Ectodermal cell (in vitro differentiated cells): ENCODE results near the gene SCD5. TPM values are rescaled to one million over a fixed set of nuclear protein-coding genes. Genes with fewer than 3 reads are reported as not detected.
"Not testable (repeated sequence)": the region's sequence is repeated elsewhere in the genome, so short reads cannot be mapped to it uniquely, and the experiment has no call there.

Experiments
- H3K27ac ChIP-seq: 2 replicates; pipeline ENCODE4 v1.7.0; 2013; ENCODE audit warnings: mild to moderate bottlenecking, low read depth, low read length; ENCODE audit not compliant: insufficient read depth, poor library complexity, severe bottlenecking
- H3K27me3 ChIP-seq: 2 replicates; pipeline ENCODE4 v1.7.0; 2013; ENCODE audit warnings: mild to moderate bottlenecking, low read length; ENCODE audit not compliant: insufficient read depth, control insufficient read depth, poor library complexity, severe bottlenecking
- H3K36me3 ChIP-seq: one replicate; pipeline ENCODE4 v1.7.0; 2013; ENCODE audit warnings: low read length; ENCODE audit not compliant: control insufficient read depth, insufficient read depth
- H3K4me1 ChIP-seq: one replicate; pipeline ENCODE4 v1.7.0; 2013; ENCODE audit warnings: low read length; ENCODE audit not compliant: control insufficient read depth, insufficient read depth
- H3K4me3 ChIP-seq: 2 replicates; pipeline ENCODE4 v1.7.0; 2013; ENCODE audit warnings: low read depth, low read length, control low read depth; ENCODE audit not compliant: insufficient read depth
- H3K9me3 ChIP-seq: 2 replicates; pipeline ENCODE4 v1.7.0; 2013; ENCODE audit warnings: mild to moderate bottlenecking, low read length, moderate library complexity; ENCODE audit not compliant: control insufficient read depth
- WGBS, 2 experiments: methylation state at CpG; one replicate each; pipeline ENCODE4 v1.1.7; 2013; ENCODE audit warnings: missing lambda C conversion rate in 2 of 2; 5-methylcytosine and 5-hydroxymethylcytosine counted together
- polyA plus RNA-seq, 4 experiments: library from polyadenylated mRNA; stranded (reverse); fragments of 50-300 nt; gene quantifications; one replicate each; pipeline ENCODE4 v1.2.3, GENCODE V29; 2013

Gene SCD5
- polyA plus RNA-seq (2013, experiment 1 of 4): 35.5 TPM
- 44.9 TPM for polyA plus RNA-seq (2013, experiment 2 of 4)
- 27.6 TPM for polyA plus RNA-seq (2013, experiment 3 of 4)
- 35.6 TPM for polyA plus RNA-seq (2013, experiment 4 of 4)

DNA sequence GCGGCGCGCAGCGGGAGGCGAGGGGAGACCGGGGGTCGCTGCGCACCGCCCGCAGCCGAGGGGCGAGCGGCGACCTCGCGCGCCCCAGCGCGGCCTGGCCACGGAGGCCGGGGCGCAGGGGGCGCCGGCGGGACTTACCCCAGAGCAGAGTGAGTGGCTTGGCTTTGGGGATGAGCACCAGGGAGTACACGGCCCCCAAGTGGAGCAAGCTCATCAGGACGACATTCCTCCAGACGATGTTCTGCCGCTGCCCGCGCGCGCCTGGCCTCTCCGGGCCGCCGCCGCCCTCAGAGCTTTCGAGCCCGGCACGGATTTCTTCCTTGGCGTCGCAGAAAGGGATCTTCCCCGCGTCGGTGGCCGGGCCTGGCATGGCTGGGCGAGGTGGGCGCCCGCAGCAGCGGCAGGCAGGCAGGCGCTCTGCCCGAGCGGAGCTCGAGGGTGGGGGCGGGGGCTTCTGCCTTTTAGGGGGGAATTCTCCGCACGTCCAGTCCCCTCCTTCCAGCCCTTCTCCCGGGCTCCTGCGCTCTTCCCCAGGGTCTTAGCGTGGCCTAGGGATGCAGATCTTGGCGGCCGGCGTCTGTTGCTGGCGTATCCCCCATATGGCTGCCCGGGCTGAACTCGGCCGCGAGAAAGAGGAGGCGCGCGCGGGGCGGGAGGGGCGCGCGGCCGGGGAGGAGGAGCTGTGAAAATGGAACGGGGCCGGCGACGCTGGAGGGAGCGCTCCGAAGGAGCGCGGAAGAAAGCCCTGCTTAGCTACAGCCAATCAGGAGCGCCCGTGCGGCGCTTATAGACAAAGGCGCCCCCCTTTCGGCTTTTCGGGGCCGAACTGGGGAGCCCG, at the start of gene SCD5:
SCD5 (minus strand) TSS at position 629 of the 838 bp plus-strand sequence; CDS start at position 370, 259 bp downstream.
- H3K4me1 ChIP-seq: peaks cover 10% of the 10 kb centered on the region
- no peaks in the 10 kb centered on the region for H3K36me3 ChIP-seq
- H3K4me3 ChIP-seq: peak within 1 kb of the TSS; percentile 65
- H3K9me3 ChIP-seq: no peaks in the 10 kb centered on the region
- H3K27ac ChIP-seq: no peak within 1 kb of the TSS
- peaks cover 100% of the 10 kb centered on the region for H3K27me3 ChIP-seq
- WGBS, 2 experiments: 0% methylated on average over 94 of the region's 94 CpGs

DNA sequence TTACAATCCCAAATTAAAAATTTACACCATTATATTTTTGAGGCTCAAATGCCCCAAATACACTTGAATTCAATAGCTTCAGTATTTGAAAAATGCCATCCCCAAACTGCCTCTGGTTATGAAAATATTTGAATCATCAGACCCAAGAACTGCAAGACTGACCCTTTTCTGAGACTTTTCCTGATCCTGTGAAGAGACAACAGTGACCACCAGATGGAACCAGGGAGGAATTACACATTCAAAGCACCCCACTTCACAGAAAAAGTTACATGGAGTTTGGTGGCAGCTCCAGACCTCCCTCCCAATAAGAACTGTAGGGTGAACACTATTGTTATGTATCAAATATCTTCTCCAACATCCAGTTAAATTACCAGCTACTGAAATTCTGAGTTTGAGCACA, 44.0 kb upstream of the SCD5 start:
- Histone ChIP-seq H3K27ac (no peak overlapping the region), H3K27me3 (no peaks in the 10 kb centered on the region), H3K4me3 (no peak overlapping the region), H3K9me3 (no peaks in the 10 kb centered on the region), H3K4me1 (no peaks in the 10 kb centered on the region), H3K36me3 (peaks cover 28% of the 10 kb centered on the region)

DNA sequence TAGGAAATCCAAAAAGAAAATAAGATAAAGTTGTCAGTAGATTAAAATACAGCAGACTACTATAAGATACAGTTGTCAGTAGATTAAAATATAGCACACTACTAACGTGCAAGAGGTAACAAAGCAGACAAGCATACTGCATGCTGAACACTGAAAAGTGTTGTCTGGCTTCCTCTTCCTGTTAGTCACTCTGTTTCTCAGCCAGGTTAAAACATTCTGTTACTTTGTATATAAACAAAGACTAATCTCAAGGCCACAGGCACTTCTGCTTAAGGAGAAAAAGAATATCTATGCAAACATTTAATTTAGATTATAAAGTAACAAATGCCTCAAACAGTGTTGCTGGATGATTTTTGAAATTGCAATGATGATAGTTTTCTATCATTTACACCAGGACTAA, 41.0 kb upstream of the SCD5 start:
- Histone ChIP-seq H3K4me3 (no peak overlapping the region), H3K4me1 (no peaks in the 10 kb centered on the region), H3K9me3 (no peaks in the 10 kb centered on the region), H3K27ac (no peak overlapping the region), H3K27me3 (no peaks in the 10 kb centered on the region), H3K36me3 (peaks cover 28% of the 10 kb centered on the region)
- WGBS, 2 experiments: 100% methylated on average over 1 of the region's 1 CpG

DNA sequence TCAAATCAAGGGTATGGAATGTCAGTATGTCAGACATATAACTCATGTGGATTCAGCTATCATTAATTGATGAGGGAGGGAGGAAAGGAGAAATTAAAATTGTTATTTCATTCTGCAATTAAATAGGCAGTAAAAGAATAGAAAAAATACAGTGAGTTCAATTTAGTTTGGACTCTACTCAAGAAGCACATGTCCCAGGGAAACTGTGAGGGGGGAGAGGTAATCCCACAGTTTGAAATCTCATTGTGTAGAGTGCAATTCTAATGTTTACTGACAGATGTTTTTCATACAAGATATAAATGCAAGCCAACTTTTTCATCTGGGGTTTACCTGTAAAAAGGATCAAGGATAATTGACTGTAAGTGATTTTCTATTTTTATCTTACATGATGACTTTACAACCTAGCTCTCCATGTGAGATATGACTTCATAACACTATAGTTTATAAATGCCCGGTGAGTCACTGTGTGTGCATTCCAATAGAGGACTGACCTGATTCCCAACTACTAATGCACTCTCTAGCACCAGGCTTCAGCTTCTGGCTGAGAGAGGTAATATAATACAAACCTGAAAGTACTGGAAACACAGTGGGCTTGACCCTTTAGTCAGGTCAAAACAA, 35.2 kb upstream of the SCD5 start:
- Histone ChIP-seq H3K36me3 (peaks cover 3% of the 10 kb centered on the region), H3K27me3 (no peaks in the 10 kb centered on the region), H3K9me3 (no peaks in the 10 kb centered on the region), H3K4me1 (no peaks in the 10 kb centered on the region), H3K27ac (no peak overlapping the region), H3K4me3 (no peak overlapping the region)
- WGBS, 2 experiments: 100% methylated on average over 1 of the region's 1 CpG

DNA sequence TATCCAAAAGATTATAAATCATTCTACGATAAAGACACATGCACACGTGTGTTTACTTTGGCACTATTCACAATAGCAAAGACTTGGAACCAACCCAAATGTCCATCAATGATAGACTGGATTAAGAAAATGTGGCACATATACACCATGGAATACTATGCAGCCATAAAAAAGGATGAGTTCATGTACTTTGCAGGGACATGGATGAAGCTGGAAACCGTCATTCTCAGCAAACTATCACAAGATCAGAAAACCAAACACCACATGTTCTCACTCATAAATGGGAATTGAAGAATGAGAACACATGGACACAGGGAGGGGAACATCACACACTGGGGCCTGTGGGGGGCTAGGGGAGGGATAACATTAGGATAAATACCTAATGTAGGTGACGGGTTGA, 34.5 kb upstream of the SCD5 start:
- WGBS, 2 experiments: 73 to 96% methylated on average over 2 to 4 of the region's 4 CpGs
- not testable (repeated sequence) for H3K9me3 ChIP-seq, H3K4me1 ChIP-seq, H3K27me3 ChIP-seq, H3K27ac ChIP-seq, H3K4me3 ChIP-seq, H3K36me3 ChIP-seq

DNA sequence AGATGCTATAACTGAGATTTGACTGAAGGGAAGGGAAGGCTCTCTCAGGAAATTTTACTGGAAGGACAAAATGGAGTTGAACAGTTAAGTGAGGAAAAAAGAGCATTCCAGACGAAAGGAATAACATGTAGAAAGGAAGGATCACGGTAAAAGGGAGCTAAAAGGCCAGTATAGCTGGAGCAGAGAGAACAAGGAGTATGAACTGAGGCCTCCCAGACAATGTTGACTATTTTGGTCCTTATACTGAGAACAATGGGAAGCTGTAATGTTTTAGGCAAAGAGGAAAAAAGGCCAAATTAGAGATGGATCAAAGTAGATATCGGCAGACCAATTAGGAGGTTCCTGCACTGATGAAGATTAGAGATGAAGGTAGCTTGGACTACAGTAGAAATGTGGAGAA, 26.8 kb upstream of the SCD5 start:
- H3K27me3 ChIP-seq: no peaks in the 10 kb centered on the region
- H3K4me3 ChIP-seq: no peak overlapping the region
- WGBS, 2 experiments: 93 to 96% methylated on average over 3 of the region's 3 CpGs
- no peaks in the 10 kb centered on the region for H3K9me3 ChIP-seq
- H3K4me1 ChIP-seq: no peaks in the 10 kb centered on the region
- H3K36me3 ChIP-seq: peaks cover 40% of the 10 kb centered on the region
- H3K27ac ChIP-seq: no peak overlapping the region

DNA sequence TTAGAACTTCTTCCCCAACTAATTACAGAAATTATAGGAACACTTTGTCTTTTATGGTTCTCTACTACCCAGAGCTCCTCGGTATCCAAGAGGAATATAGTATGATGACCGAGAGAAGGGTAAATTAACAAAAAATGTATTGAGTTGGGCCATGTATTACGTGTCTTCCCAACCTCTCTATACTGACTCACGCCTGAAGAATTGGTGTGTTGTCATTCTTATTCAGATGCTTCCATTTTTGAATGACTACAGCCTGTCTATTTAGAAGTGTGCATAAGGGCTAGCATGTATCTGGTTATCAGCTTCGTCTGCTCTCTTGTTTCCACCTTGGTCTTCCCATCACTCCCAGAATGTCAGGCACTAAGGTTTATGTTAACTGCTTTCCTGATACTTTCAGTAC, 24.5 kb upstream of the SCD5 start:
- Histone ChIP-seq H3K27me3 (no peaks in the 10 kb centered on the region), H3K36me3 (peaks cover 30% of the 10 kb centered on the region), H3K27ac (no peak overlapping the region), H3K4me3 (no peak overlapping the region), H3K4me1 (no peaks in the 10 kb centered on the region), H3K9me3 (no peaks in the 10 kb centered on the region)
- WGBS, 2 experiments: 94 to 99% methylated on average over 5 of the region's 5 CpGs

DNA sequence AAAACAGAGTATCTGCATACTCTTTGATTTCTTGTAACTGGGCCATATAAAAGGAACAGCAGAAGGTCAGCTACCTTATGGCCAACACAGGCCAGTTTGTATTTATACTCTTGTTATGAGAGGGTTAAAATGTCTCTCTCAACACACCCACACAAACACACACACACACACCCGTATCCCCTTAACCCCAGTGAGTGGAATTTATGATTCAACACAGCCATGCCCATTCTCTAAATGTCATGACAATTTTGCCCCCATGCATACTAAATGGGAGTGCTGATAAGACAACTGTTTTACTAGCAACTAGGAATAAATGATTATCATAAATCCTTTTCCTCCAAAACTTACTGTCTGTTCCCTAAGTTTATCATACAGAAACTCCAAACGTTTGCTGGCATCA, 22.1 kb upstream of the SCD5 start:
- Histone ChIP-seq H3K27me3 (no peaks in the 10 kb centered on the region), H3K9me3 (no peaks in the 10 kb centered on the region), H3K4me3 (no peak overlapping the region), H3K36me3 (peaks cover 21% of the 10 kb centered on the region), H3K4me1 (no peaks in the 10 kb centered on the region), H3K27ac (no peak overlapping the region)
- 83 to 85% methylated on average over 1 to 2 of the region's 2 CpGs for WGBS, 2 experiments

DNA sequence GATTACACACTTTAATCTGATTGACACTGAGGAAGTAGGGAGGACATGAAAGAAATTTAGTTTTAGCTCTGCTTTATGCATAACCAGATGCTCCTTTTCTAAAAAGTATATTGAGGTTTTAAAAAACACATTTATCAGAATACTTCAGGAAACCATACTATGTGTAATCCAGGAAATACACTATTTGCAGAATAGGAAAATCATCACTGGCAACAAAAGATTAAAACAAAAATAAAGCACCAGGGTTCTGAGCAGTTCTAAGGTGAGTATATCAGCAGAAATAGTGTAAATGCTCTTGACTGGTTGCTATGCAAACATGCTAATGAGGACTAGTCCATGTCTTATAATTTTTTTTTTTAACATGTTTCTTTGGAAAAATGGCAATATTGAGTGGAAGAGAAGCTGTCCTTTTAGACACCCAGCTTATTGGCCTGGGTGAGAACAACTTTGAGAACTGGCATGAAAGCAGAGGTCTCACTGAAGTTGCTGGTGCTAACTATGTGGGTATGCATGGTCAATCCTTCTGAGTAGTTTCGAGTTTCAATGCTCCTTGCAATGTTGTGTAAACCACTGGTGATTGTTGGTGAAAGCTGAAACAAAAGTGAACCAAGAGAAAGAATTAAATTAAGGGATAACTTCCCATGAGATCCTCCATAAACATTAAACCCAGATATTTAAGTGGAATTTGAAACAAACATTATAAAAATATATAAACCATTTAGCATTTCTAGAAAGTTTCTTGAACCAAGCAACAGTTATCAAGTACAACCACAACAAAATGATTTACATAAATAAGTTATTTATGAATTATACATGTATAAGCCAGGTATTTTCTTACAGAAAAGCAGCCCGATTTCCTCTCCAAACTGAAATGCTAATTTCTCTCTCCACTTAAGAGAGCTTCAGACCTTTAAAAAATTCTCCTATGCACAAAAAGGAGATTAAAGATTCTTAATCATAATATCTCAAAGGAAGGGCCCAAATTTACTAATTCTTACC, 20.4 kb upstream of the SCD5 start:
- H3K36me3 ChIP-seq: peaks cover 9% of the 10 kb centered on the region
- WGBS, 2 experiments: 88 to 94% methylated on average over 2 of the region's 2 CpGs

DNA sequence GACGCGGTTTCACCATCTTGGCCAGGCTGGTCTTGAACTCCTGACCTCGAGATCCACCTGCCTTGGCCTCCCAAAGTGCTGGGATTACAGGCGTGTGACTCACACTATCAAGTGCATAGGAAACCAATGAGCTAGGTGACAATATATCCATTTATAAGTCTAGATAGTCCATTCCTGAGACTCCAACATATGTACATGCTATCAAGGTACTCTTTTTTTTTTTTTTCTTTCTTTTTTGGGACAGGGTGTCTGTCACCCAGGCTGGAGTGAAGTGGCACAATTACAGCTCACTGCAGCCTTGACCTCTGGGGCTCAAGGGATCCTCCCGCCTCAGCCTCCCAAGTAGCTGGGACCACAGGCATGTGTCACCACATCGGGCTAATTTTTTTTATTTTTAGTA, 18.3 kb upstream of the SCD5 start:
- H3K27ac ChIP-seq, H3K27me3 ChIP-seq, H3K36me3 ChIP-seq, H3K9me3 ChIP-seq, H3K4me1 ChIP-seq, H3K4me3 ChIP-seq: not testable (repeated sequence)
- WGBS, 2 experiments: 93 to 97% methylated on average over 6 of the region's 6 CpGs

More for the DNA sequence above, 20.4 kb upstream of the SCD5 start:
- H3K9me3 ChIP-seq: no peaks in the 10 kb centered on the region
- H3K27ac ChIP-seq: no peak overlapping the region
- H3K27me3 ChIP-seq: no peaks in the 10 kb centered on the region
- H3K4me3 ChIP-seq: no peak overlapping the region
- H3K4me1 ChIP-seq: peaks cover 7% of the 10 kb centered on the region
